HG03469 (cell line): Measurements from ENCODE around the gene GPR42.
"Not testable (repeated sequence)": the region's sequence is repeated elsewhere in the genome, so short reads cannot be mapped to it uniquely, and the experiment has no call there.

ENCODE experiments used
- ATAC-seq: cut with Tn5 transposase; IDR thresholded peaks from one replicate; pipeline ENCODE4 v1.9.1; 2021; ENCODE audit warnings: mild to moderate bottlenecking, moderate library complexity, moderate number of reproducible peaks; ENCODE audit not compliant: unreplicated experiment

Gene GPR42

GRCh38 chr19:35392742-35393715 is 22.2 kb downstream of the GPR42 start:
- ATAC-seq: no peak

- no peak for ATAC-seq
Measured at GRCh38 chr19:35395382-35396199, 24.7 kb downstream of the GPR42 start.

DNA sequence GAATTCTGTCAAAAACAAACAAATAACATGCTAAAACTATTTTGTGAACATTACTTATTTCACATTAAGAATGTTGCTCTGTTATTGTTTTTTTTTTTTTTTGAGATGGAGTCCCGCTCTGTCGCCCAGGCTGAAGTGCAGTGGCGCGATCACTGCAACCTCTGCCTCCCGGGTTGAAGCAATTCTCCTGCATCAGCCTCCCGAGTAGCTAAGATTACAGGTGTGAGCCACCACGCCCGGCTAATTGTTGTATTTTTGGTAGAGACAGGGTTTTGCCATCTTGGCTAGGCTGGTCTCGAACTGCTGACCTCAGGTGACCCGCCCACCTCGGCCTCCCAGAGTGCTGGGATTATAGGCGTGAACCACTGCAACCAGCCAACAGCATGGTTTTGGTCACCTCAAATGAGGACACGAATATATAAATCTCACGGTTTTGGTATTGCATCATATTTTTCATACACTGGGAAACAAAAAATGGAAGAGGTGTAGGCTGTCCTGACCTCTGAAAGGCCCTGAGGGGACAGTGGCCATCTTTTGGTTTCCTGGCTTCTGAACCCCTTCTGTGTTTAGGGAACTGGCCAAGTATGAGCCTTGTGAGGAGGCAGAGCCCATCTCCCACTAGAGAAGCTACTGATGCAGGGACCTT is 25.5 kb downstream of the GPR42 start:
- ATAC-seq: no peak

GRCh38 chr19:35397064-35397463 is 26.2 kb downstream of the GPR42 start:
- no peak for ATAC-seq

- no peak for ATAC-seq
Measured at GRCh38 chr19:35398570-35398969, 27.7 kb downstream of the GPR42 start.

GRCh38 chr19:35399231-35399630 is 28.4 kb downstream of the GPR42 start:
- no peak for ATAC-seq

DNA sequence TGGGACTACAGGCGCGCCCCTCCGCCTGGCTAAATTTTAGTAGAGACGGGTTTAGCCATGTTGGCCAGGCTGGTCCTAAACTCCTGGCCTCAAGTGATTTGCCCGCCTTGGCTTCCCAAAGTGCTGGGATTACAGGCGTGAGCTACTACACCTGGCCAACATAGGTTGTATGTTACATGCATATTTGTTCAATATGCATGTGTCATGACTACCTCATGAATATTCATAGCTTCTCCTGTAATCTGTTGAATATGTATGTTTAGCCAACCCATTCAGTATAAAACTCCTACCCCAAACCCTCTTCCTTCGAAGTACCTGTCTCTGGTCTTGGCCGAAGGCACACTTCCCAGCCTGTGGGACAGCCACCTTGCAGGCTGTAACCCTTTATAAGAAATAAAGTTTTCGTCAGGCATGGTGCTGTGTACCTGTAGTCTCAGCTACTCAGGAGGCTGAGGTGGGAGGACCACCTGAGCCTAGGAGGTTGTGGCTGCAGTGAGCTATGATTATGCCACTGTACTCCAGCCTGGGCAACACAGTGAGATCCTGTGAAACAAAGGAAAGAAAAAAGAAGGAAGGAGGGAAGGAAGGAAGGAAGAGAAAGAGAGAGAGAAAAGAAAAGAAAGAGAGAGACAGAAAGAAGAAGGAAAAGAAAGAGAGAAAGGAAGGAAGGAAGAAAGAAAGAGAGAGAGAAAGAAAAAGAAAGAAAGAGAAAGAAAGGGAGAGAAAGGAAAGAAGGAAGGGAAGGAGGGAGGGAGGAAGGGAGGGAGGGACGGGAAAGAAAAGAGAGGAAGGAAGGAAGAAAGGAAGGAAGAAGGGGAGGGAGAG is 29.3 kb downstream of the GPR42 start:
- no peak for ATAC-seq

- no peak for ATAC-seq
Measured at GRCh38 chr19:35400773-35401100, 29.9 kb downstream of the GPR42 start.

DNA sequence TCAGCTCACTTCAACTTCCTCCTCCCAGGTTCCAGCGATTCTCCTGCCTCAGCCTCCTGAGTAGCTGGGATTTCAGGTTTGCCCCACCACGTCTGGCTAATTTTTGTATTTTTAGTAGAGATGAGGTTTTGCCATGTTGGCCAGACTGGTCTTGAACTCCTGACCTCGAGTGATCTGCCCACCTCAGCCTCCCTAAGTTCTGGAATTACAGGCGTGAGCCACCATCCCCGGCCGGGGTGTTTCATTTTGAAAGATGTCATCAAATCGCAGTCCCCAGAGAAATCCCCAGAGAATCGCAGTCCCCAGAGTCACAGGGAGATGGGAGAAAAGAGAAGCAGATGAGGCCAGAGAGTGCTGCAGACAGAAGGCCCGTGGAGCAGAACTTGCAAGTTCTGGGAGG is 30.5 kb downstream of the GPR42 start:
- not testable (repeated sequence) for ATAC-seq

DNA sequence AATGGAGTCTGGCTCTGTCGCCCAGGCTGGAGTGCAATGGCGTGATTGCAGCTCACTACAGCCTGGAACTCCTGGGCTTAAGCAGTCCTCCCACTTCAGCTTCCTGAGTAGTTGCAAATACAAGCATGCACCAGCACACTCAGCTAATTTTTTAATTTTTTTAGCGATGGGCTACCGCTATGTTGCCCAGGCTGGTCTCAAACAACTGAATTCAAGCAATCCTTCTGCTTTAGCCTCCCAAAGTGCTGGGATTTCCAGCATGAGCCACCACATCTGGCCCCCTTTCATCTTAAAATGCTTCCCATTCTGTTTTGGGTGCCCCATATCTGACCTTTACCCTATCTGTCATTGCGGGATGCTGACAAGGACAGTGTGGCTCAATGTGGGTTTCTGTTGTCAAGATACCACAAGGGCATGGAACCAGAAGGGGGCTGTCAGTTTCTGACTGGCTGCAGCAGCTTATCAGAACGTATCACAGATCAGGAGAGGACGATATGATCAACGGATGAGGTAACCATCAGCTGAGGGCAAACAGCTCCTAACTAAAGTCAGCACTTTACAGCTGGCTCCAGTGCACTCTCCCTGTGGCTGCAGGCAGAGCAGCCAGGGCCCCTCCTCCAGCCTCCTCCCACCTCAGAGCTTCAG is 32.4 kb downstream of the GPR42 start:
- ATAC-seq: no peak

- ATAC-seq: no peak
Measured at GRCh38 chr19:35404879-35405622, 34.2 kb downstream of the GPR42 start.

DNA sequence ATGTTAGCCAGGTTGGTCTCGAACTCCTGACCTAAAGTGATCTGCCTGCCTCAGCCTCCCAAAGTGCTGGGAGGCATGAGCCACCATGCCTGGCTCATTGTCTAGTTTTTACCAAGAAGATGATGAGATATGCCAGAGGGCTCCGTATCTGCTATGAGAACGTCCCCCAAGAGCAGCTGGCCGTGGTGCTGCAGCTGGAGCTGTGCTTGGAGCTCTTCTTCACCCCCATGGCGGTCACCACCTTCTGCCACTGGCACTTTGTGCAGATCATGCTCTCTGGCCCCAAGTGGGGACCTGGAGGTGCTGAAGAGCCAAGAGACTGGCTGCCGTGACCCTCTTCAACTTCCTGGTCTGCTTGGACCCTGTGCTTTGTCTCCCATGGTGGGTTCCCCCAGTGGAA is 36.8 kb downstream of the GPR42 start:
- no peak for ATAC-seq

- ATAC-seq: no peak
Measured at GRCh38 chr19:35408284-35409171, 37.7 kb downstream of the GPR42 start.

GRCh38 chr19:35409191-35409590 is 38.3 kb downstream of the GPR42 start:
- no peak for ATAC-seq

DNA sequence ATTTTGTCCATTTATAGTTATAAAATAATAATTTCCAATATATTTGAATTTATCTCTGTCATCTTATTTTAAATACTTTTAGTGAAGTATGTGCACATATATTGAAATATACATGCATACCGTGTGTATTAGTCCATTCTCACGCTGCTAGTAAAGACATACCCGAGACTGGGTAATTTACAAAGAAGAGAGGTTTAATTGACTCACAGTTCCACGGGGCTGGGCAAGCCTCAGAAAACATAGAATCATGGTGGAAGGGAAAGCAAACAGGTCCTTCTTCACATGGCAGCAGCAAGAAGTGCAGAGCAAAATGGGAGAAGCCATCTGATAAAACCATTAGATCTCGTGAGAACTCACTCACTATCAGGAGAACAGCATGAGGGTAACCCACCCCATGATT is 39.6 kb downstream of the GPR42 start:
- no peak for ATAC-seq

- no peak for ATAC-seq
Measured at GRCh38 chr19:35414442-35414841, 43.6 kb downstream of the GPR42 start.

- no peak for ATAC-seq
Measured at GRCh38 chr19:35416331-35416730, 45.5 kb downstream of the GPR42 start.

GRCh38 chr19:35417278-35417677 is 46.4 kb downstream of the GPR42 start:
- no peak for ATAC-seq
